ENCODE data around the gene HIPK2. TPM values are rescaled to one million over a fixed set of nuclear protein-coding genes. Genes with fewer than 3 reads are reported as not detected.
A peak's percentile ranks its signal among the peaks of the same experiment; 100 is the strongest.

The HIPK2 gene
- total and polyA plus RNA-seq, 10 of the 15 experiments (the other 5 are each of a cell fraction or from before 2014, with no cell fraction given): 1.7 to 39.0 (median 9.4) TPM

DNA sequence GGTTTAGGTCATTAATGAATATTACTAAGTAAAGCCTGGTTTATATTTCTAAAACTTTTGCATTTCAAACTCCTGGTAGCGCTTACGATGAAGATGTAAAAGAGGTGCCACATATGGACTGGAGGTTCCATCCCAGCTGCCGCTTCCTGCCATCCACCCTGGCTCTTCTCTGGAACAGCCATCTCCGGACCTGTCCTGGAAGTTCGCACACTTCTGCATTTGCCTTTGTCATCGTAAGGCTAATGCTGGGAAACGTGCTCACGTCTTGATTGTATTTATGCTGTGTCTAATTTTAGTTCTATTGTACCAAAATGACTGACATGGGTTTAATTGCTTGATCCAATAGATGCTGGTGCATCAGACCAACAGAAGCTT is 103.1 kb downstream of the HIPK2 start:
- SMC1A ChIA-PET (ENCODE audit: uncharacterized antibody, unreplicated experiment): interaction anchor here (1.1 to 5.1 kb wide), 5 partner anchors 14 to 98 kb away, joined by 4 to 77 read pairs (median 8); no protein-coding TSS in a partner anchor
- intact Hi-C loops (cut with micrococcal nuclease; ENCODE audit: unreplicated experiment) (no loop called here), in situ Hi-C loops (cut with MboI) (no loop called here)
- Histone ChIP-seq H3K27ac (ENCODE audit: control insufficient read depth, insufficient read depth) (peak overlapping the region; percentile 52; the same call in 1 of the 2 replicates), H4K20me1 (ENCODE audit: control insufficient read depth, insufficient read depth) (no peaks in the 10 kb centered on the region), H3K27me3 (replicated peaks in 1 of 2; ENCODE audit: control insufficient read depth in 2 of 2, insufficient read depth in 2 of 2, low read length in 1 of 2) (no peaks in the 10 kb centered on the region), H3K4me1 (ENCODE audit: control insufficient read depth, insufficient read depth, low read length) (peaks cover 33% of the 10 kb centered on the region), H3K4me3 (no peak overlapping the region), H2AFZ (ENCODE audit: control insufficient read depth, low read depth, low read length) (no peak overlapping the region), H3K36me3 (ENCODE audit: control insufficient read depth in 2 of 2, insufficient read depth in 2 of 2, low read length in 1 of 2) (no peaks in the 10 kb centered on the region; a peak in 1 of 4 replicates), H3K9ac (ENCODE audit: control insufficient read depth, insufficient read depth, low read length) (no peak overlapping the region), H3K79me2 (ENCODE audit: control insufficient read depth, insufficient read depth, low read length) (no peaks in the 10 kb centered on the region), H3K9me3 (replicated peaks; ENCODE audit: control insufficient read depth, insufficient read depth, low read length) (no peaks in the 10 kb centered on the region), H3K4me2 (ENCODE audit: control insufficient read depth, insufficient read depth) (no peak overlapping the region)
- ATAC-seq: no peak
- DNase-seq (ENCODE audit: low read depth, low spot score): no peak
- no TSS peak for BruUV-seq (replicated peaks)
- POLR2A ChIA-PET: interaction anchor here (3.5 kb wide), 1 partner anchor 27 kb away, joined by 32 read pairs; no protein-coding TSS in a partner anchor
- no peak for FAIRE-seq
- no peak for TF ChIP-seq BCL11A (IDR thresholded peaks at IDR 0.05; ENCODE audit: low read depth, low read length)
- TF ChIP-seq, protein P1, sequence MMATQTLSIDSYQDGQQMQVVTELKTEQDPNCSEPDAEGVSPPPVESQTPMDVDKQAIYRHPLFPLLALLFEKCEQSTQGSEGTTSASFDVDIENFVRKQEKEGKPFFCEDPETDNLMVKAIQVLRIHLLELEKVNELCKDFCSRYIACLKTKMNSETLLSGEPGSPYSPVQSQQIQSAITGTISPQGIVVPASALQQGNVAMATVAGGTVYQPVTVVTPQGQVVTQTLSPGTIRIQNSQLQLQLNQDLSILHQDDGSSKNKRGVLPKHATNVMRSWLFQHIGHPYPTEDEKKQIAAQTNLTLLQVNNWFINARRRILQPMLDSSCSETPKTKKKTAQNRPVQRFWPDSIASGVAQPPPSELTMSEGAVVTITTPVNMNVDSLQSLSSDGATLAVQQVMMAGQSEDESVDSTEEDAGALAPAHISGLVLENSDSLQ (IDR thresholded peaks at IDR 0.05): peak; percentile 77
- RAD21 ChIA-PET (ENCODE audit: unreplicated experiment): interaction anchor here (1.6 to 5.8 kb wide), 7 partner anchors 8 to 98 kb away, joined by 3 to 95 read pairs (median 19); no protein-coding TSS in a partner anchor
- 29% methylated on average over 8 of the region's 8 CpGs for WGBS (ENCODE audit: insufficient coverage, insufficient replicate concordance, low lambda C conversion rate, missing lambda C conversion rate)
- CTCF ChIA-PET: interaction anchor here (1.0 to 10.0 kb wide), 6 partner anchors 9 to 328 kb away, joined by 3 to 85 read pairs (median 4); no protein-coding TSS in a partner anchor

DNA sequence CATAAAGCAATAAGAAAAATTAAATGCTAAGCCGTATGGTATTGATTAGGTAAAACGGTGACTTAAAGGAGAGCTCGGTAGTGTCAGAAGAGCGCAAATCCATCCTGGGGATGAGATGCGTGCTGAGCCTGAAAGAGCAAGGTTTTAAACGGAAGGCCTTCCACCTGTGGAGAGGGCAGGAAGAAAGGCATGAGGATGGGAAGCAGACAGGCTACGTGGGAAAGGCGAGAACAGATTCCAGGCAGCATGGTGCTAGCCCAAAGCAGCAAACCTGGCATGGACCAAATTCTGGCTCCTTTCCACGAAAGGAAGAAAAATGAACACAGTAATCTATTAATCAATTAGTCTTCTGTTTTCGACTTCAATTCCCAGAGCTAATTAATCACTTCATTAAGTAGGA is 103.5 kb downstream of the HIPK2 start:
- ChIA-PET SMC1A (ENCODE audit: uncharacterized antibody, unreplicated experiment) (interaction anchor here (0.6 to 5.1 kb wide), 12 partner anchors 8 to 156 kb away, joined by 3 to 77 read pairs (median 8); no protein-coding TSS in a partner anchor), CTCF (interaction anchor here (0.6 to 10.0 kb wide), 7 partner anchors 9 to 328 kb away, joined by 3 to 85 read pairs (median 3); no protein-coding TSS in a partner anchor), RAD21 (ENCODE audit: unreplicated experiment) (interaction anchor here (0.7 to 5.8 kb wide), 8 partner anchors 9 to 99 kb away, joined by 3 to 95 read pairs (median 18); no protein-coding TSS in a partner anchor), POLR2A (interaction anchor here (0.6 to 3.5 kb wide), 9 partner anchors 8 to 109 kb away, joined by 3 to 32 read pairs (median 5); no protein-coding TSS in a partner anchor)
- no TSS peak for BruUV-seq (replicated peaks)
- H3K4me3 ChIP-seq: no peak overlapping the region
- DNase-seq (ENCODE audit: low read depth, low spot score) (no peak), FAIRE-seq (no peak), ATAC-seq (no peak)
- H3K27ac ChIP-seq (ENCODE audit: control insufficient read depth, insufficient read depth): peak overlapping the region; percentile 52; the same call in 1 of the 2 replicates
- H3K79me2 ChIP-seq (ENCODE audit: control insufficient read depth, insufficient read depth, low read length): no peaks in the 10 kb centered on the region
- in situ Hi-C loops (cut with MboI): no loop called here
- no peaks in the 10 kb centered on the region; a peak in 1 of 4 replicates for H3K36me3 ChIP-seq (ENCODE audit: control insufficient read depth in 2 of 2, insufficient read depth in 2 of 2, low read length in 1 of 2)
- H3K9me3 ChIP-seq (replicated peaks; ENCODE audit: control insufficient read depth, insufficient read depth, low read length): no peaks in the 10 kb centered on the region
- intact Hi-C loops (cut with micrococcal nuclease; ENCODE audit: unreplicated experiment): no loop called here
- H3K9ac ChIP-seq (ENCODE audit: control insufficient read depth, insufficient read depth, low read length): no peak overlapping the region
- H3K4me2 ChIP-seq (ENCODE audit: control insufficient read depth, insufficient read depth): no peak overlapping the region
- no peaks in the 10 kb centered on the region for H3K27me3 ChIP-seq (replicated peaks in 1 of 2; ENCODE audit: control insufficient read depth in 2 of 2, insufficient read depth in 2 of 2, low read length in 1 of 2)
- 74% methylated on average over 10 of the region's 10 CpGs for whole genome bisulfite sequencing (ENCODE audit: insufficient coverage, insufficient replicate concordance, low lambda C conversion rate, missing lambda C conversion rate)
- no peaks in the 10 kb centered on the region for H4K20me1 ChIP-seq (ENCODE audit: control insufficient read depth, insufficient read depth)
- peaks cover 33% of the 10 kb centered on the region for H3K4me1 ChIP-seq (ENCODE audit: control insufficient read depth, insufficient read depth, low read length)
- no peak overlapping the region for H2AFZ ChIP-seq (ENCODE audit: control insufficient read depth, low read depth, low read length)
- TF ChIP-seq ETV6 (conservative IDR thresholded peaks at IDR 0.05 in 1 of 2, IDR thresholded peaks at IDR 0.05 in 1 of 2; ENCODE audit: borderline replicate concordance in 1 of 2, low read depth in 1 of 2) (no peak), EP300 (IDR thresholded peaks at IDR 0.05; ENCODE audit: borderline replicate concordance in 1 of 2, control insufficient read depth in 1 of 2, low read depth in 2 of 2, low read length in 2 of 2) (no peak), SMARCA5 (IDR thresholded peaks at IDR 0.05) (no peak), SMAD5 (IDR thresholded peaks at IDR 0.05; ENCODE audit: low read depth) (no peak), NFXL1 (IDR thresholded peaks at IDR 0.05; ENCODE audit: borderline replicate concordance) (no peak), NRF1 (conservative IDR thresholded peaks at IDR 0.05; ENCODE audit: low read depth, low read length) (no peak), ZBED1 (IDR thresholded peaks at IDR 0.05; ENCODE audit: borderline replicate concordance) (no peak), RUNX3 (IDR thresholded peaks at IDR 0.05; ENCODE audit: low read length) (no peak)
- TF ChIP-seq, protein P2, sequence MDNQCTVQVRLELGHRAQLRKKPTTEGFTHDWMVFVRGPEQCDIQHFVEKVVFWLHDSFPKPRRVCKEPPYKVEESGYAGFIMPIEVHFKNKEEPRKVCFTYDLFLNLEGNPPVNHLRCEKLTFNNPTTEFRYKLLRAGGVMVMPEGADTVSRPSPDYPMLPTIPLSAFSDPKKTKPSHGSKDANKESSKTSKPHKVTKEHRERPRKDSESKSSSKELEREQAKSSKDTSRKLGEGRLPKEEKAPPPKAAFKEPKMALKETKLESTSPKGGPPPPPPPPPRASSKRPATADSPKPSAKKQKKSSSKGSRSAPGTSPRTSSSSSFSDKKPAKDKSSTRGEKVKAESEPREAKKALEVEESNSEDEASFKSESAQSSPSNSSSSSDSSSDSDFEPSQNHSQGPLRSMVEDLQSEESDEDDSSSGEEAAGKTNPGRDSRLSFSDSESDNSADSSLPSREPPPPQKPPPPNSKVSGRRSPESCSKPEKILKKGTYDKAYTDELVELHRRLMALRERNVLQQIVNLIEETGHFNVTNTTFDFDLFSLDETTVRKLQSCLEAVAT (IDR thresholded peaks at IDR 0.05): no peak
- TF ChIP-seq, protein P3, sequence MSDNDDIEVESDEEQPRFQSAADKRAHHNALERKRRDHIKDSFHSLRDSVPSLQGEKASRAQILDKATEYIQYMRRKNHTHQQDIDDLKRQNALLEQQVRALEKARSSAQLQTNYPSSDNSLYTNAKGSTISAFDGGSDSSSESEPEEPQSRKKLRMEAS (IDR thresholded peaks at IDR 0.05; ENCODE audit: low read depth, low read length): no peak
- TF ChIP-seq, protein P1 (IDR thresholded peaks at IDR 0.05): no peak

All from GM12878 (cell line).